DOHH2 (cell line): ENCODE measurements around the gene RCAN2.

Experiments
- H3F3A ChIP-seq: fragments of 200-600 bp; sonication (generic), shearing (Covaris generic); 2 replicates; pipeline ENCODE4 v1.6.0; 2016; ENCODE audit warnings: antibody characterized with exemption, mild to moderate bottlenecking; ENCODE audit not compliant: control insufficient read depth, insufficient read depth
- H3K27ac ChIP-seq: fragments of 200-600 bp; sonication (generic); 2 replicates; pipeline ENCODE4 v1.5.1; 2014; ENCODE audit warnings: low read depth, mild to moderate bottlenecking, low read length, moderate library complexity
- H3K27me3 ChIP-seq: fragments of 200-600 bp; sonication (generic); 2 replicates; pipeline ENCODE4 v1.6.1; 2014; ENCODE audit warnings: mild to moderate bottlenecking, low read length, mixed read lengths; ENCODE audit not compliant: control insufficient read depth
- H3K36me3 ChIP-seq: fragments of 200-600 bp; sonication (generic); 2 replicates; pipeline ENCODE4 v1.6.1; 2014; ENCODE audit warnings: mild to moderate bottlenecking, low read length, moderate library complexity, mixed read lengths; ENCODE audit not compliant: control insufficient read depth
- H3K4me1 ChIP-seq: fragments of 200-600 bp; sonication (generic); 2 replicates; pipeline ENCODE4 v1.6.1; 2014; ENCODE audit warnings: mild to moderate bottlenecking, low read length, mixed read lengths; ENCODE audit not compliant: control insufficient read depth
- H3K4me2 ChIP-seq: fragments of 200-600 bp; sonication (generic); 2 replicates; pipeline ENCODE4 v1.6.0; 2014; ENCODE audit warnings: mild to moderate bottlenecking, low read length, moderate library complexity
- H3K4me3 ChIP-seq: fragments of 200-600 bp; sonication (generic); 2 replicates; pipeline ENCODE4 v1.5.1; 2014; ENCODE audit warnings: mild to moderate bottlenecking, low read length, mixed read lengths
- H3K79me2 ChIP-seq: fragments of 200-600 bp; sonication (generic); 2 replicates; pipeline ENCODE4 v1.6.1; 2014; ENCODE audit warnings: mild to moderate bottlenecking, low read length, mixed read lengths; ENCODE audit not compliant: control insufficient read depth
- H3K9me2 ChIP-seq: fragments of 200-600 bp; sonication (generic); replicated peaks from 2 replicates; pipeline ENCODE4 v1.6.1; 2014; ENCODE audit warnings: mild to moderate bottlenecking, low read length, mixed read lengths; ENCODE audit not compliant: control insufficient read depth
- H3K9me3 ChIP-seq: fragments of 200-600 bp; sonication (generic); 2 replicates; pipeline ENCODE4 v1.6.1; 2014; ENCODE audit warnings: antibody characterized with exemption, low read length, mixed read lengths; ENCODE audit not compliant: control insufficient read depth, insufficient read depth
- H4K20me1 ChIP-seq: fragments of 200-600 bp; sonication (generic); 2 replicates; pipeline ENCODE4 v1.6.0; 2014; ENCODE audit warnings: low read depth, mild to moderate bottlenecking, antibody characterized with exemption, low read length, moderate library complexity; ENCODE audit not compliant: control insufficient read depth, insufficient read depth
- EZH2phosphoT487 ChIP-seq: fragments of 200-600 bp; sonication (generic); IDR thresholded peaks from 2 replicates; pipeline ENCODE4 v1.6.1; 2017; ENCODE audit warnings: borderline replicate concordance, mild to moderate bottlenecking, antibody characterized with exemption, low read length, moderate library complexity, mixed read lengths
- TF ChIP-seq, protein P1 (sequence below): fragments of 200-600 bp; sonication (generic); IDR thresholded peaks from one replicate; pipeline ENCODE4 v1.5.1; 2014; ENCODE audit warnings: antibody characterized with exemption, mild to moderate bottlenecking, low read depth, low read length; ENCODE audit not compliant: poor library complexity, severe bottlenecking

RCAN2 gene

DNA sequence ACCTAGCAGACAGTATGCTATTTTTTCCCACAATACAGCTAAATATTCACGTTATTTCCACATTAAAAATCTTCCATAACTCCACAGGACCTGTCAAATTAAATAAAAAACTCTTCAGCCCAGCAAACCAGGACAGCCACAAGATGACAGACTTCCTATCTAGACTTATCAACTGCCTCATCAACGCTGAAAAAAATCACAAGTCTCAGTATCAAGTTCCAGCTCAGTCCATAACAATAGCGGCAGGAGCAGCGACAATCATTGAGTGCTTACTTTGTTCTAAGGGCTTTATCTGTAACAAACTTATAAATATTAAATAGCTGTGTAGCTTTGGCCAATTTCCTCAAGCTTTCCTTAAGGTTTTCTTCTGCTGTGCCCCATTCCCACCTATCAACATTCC, 24.7 kb downstream of the RCAN2 start:
- Histone ChIP-seq H3K4me2 (no peak overlapping the region), H3K27ac (no peak overlapping the region), H3F3A (no peaks in the 10 kb centered on the region), H3K27me3 (peaks cover 3% of the 10 kb centered on the region; the same call in 1 of the 2 replicates), H3K4me1 (no peaks in the 10 kb centered on the region), H3K9me2 (no peaks in the 10 kb centered on the region), H3K36me3 (no peaks in the 10 kb centered on the region), H3K9me3 (0 out of 2 replicates have a peak, but pooled peaks cover 3% of the 10 kb centered on the region), H3K4me3 (no peak overlapping the region), H4K20me1 (no peaks in the 10 kb centered on the region), H3K79me2 (no peaks in the 10 kb centered on the region)
- TF ChIP-seq, protein P1, sequence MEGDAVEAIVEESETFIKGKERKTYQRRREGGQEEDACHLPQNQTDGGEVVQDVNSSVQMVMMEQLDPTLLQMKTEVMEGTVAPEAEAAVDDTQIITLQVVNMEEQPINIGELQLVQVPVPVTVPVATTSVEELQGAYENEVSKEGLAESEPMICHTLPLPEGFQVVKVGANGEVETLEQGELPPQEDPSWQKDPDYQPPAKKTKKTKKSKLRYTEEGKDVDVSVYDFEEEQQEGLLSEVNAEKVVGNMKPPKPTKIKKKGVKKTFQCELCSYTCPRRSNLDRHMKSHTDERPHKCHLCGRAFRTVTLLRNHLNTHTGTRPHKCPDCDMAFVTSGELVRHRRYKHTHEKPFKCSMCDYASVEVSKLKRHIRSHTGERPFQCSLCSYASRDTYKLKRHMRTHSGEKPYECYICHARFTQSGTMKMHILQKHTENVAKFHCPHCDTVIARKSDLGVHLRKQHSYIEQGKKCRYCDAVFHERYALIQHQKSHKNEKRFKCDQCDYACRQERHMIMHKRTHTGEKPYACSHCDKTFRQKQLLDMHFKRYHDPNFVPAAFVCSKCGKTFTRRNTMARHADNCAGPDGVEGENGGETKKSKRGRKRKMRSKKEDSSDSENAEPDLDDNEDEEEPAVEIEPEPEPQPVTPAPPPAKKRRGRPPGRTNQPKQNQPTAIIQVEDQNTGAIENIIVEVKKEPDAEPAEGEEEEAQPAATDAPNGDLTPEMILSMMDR, result no peak
- TF ChIP-seq EZH2phosphoT487, result no peak

DNA sequence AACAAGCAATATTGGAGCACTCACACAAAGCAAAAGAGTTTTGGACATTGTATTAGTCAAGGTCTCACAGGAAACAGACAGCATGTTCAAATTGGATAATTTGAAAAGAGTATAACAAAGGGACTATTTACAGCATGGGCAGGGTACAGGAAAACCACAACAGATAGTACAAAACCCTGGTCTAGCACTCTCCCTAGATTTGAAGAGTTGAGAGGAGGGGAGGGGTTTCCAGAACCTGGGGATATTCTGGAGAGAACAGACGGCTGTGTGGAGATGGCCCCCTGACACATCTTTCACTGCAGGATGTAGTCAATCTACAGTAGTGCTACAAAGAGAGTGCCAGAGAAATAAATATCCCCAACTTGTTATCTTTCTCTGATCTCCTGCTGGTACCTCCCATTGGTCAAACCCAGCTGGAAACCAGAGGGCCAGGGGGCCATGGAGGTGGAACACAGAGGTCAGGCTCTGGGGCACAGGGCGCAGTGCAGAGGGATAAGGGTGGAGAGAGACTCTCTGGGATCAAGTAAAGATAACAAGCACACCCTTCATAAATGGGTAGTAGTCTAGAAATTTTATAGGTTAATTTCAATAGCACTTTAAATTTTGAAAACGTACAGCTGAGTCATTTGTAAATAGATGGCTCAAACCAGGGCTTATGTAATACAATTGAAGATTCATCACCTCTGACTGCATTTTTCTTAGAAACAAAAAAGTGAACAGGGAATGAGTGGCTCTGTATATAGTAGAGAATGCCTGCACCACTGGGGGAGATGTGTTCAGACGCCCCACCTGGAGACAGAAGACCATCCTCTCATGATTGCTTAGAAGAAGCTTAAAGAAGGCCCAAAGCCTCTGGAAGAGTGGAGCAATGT, 25.7 kb downstream of the RCAN2 start:
- TF ChIP-seq EZH2phosphoT487, result no peak
- TF ChIP-seq, protein P1, result no peak
- Histone ChIP-seq H4K20me1 (no peaks in the 10 kb centered on the region), H3K79me2 (no peaks in the 10 kb centered on the region), H3K9me3 (0 out of 2 replicates have a peak, but pooled peaks cover 3% of the 10 kb centered on the region), H3K9me2 (no peaks in the 10 kb centered on the region), H3K4me1 (no peaks in the 10 kb centered on the region), H3K4me2 (no peak overlapping the region), H3K4me3 (no peak overlapping the region), H3K36me3 (no peaks in the 10 kb centered on the region), H3K27me3 (peaks cover 3% of the 10 kb centered on the region; the same call in 1 of the 2 replicates), H3F3A (no peaks in the 10 kb centered on the region), H3K27ac (no peak overlapping the region)

DNA sequence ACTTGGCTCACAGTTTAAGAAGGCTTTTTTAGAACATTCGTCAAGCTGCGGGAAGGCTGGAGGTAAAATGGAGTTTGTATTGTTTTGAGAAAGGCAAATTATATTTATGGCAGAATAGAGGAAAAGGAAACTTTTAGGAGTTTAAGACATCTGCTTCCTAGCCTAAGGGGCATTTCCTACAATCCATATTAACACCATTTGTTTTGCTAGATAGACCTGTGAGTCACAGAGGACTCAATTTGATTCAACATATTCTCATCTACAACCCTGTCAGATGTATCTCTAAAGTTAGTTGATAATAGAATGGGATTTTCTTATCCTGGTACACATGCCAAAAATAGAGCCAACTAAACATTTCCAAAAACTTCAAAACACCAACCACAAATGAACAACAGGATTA, 35.0 kb downstream of the RCAN2 start:
- H3K4me2 ChIP-seq, result no peak overlapping the region
- H3K27ac ChIP-seq, result no peak overlapping the region
- no peaks in the 10 kb centered on the region for H3K79me2 ChIP-seq
- no peaks in the 10 kb centered on the region for H3K9me3 ChIP-seq
- TF ChIP-seq, protein P1, result no peak
- TF ChIP-seq EZH2phosphoT487, result no peak
- no peaks in the 10 kb centered on the region for H3F3A ChIP-seq
- no peaks in the 10 kb centered on the region for H3K4me1 ChIP-seq
- no peak overlapping the region for H3K4me3 ChIP-seq
- peaks cover 2% of the 10 kb centered on the region; the same call in 1 of the 2 replicates for H3K27me3 ChIP-seq
- no peaks in the 10 kb centered on the region for H3K9me2 ChIP-seq
- no peaks in the 10 kb centered on the region for H3K36me3 ChIP-seq
- H4K20me1 ChIP-seq, result no peaks in the 10 kb centered on the region
